OCI-LY3 (cell line): ENCODE data around the gene ST6GALNAC2.

Experiments used
- H2AFZ ChIP-seq: fragments of 200-600, 300-600 bp; shearing (Covaris generic); 2 replicates; pipeline ENCODE4 v1.6.0; 2014; ENCODE audit warnings: antibody characterized with exemption, low read depth, low read length
- H3K27ac ChIP-seq: fragments of 200-600, 300-600 bp; sonication (generic); 2 replicates; pipeline ENCODE4 v1.5.1; 2014; ENCODE audit warnings: mild to moderate bottlenecking, low read length, moderate library complexity, mixed read lengths
- H3K27me3 ChIP-seq: fragments of 200-600, 300-600 bp; sonication (generic); 2 replicates; pipeline ENCODE4 v1.6.1; 2014; ENCODE audit warnings: low read depth, low read length, mixed read lengths
- H3K36me3 ChIP-seq: fragments of 200-600, 300-600 bp; sonication (generic); replicated peaks from 2 replicates; pipeline ENCODE3; 2014; ENCODE audit warnings: low read depth, low read length, mixed read lengths
- H3K4me1 ChIP-seq: fragments of 300-600, 200-600 bp; sonication (generic); 2 replicates; pipeline ENCODE4 v1.6.1; 2014; ENCODE audit warnings: low read length, mixed read lengths
- H3K4me2 ChIP-seq: fragments of 200-600, 300-600 bp; sonication (generic); 2 replicates; pipeline ENCODE4 v1.6.1; 2014; ENCODE audit warnings: low read length, mixed read lengths
- H3K4me3 ChIP-seq: fragments of 300-600, 200-600 bp; sonication (generic); 2 replicates; pipeline ENCODE4 v1.5.1; 2014; ENCODE audit warnings: antibody characterized with exemption, mild to moderate bottlenecking, low read length, moderate library complexity
- H3K79me2 ChIP-seq: fragments of 300-600, 200-600 bp; shearing (Covaris generic); 2 replicates; pipeline ENCODE4 v1.6.1; 2014; ENCODE audit warnings: mild to moderate bottlenecking, low read length, mixed read lengths
- H3K9ac ChIP-seq: fragments of 300-600, 200-600 bp; shearing (Covaris generic); 2 replicates; pipeline ENCODE4 v1.6.0; 2014; ENCODE audit warnings: mild to moderate bottlenecking, low read length, moderate library complexity
- H3K9me3 ChIP-seq: fragments of 200-600, 300-600 bp; shearing (Covaris generic); 2 replicates; pipeline ENCODE4 v1.6.1; 2014; ENCODE audit warnings: low read length, mixed read lengths; ENCODE audit not compliant: insufficient read depth
- H4K20me1 ChIP-seq: fragments of 200-600, 300-600 bp; sonication (generic); 2 replicates; pipeline ENCODE4 v1.6.1; 2016; ENCODE audit warnings: low read length, mixed read lengths; ENCODE audit not compliant: insufficient read depth
- EZH2phosphoT487 ChIP-seq: fragments of 200-600 bp; shearing (Covaris generic); IDR thresholded peaks from 2 replicates; pipeline ENCODE4 v1.6.1; 2018; ENCODE audit warnings: antibody characterized with exemption, mixed run types, low read depth
- TF ChIP-seq, protein P1 (sequence below): fragments of 200-600, 300-600 bp; sonication (generic); IDR thresholded peaks from 2 replicates; pipeline ENCODE4 v1.5.1; 2014; ENCODE audit warnings: antibody characterized with exemption, low read length, low read depth

ST6GALNAC2 gene

GRCh38 chr17:76576189-76576588 is 9.5 kb downstream of the ST6GALNAC2 start:
- peaks cover 22% of the 10 kb centered on the region for H3K4me1 ChIP-seq
- no peaks in the 10 kb centered on the region for H4K20me1 ChIP-seq
- no peak overlapping the region for H3K27ac ChIP-seq
- no peak overlapping the region for H2AFZ ChIP-seq
- H3K4me2 ChIP-seq = no peak overlapping the region
- no peak overlapping the region for H3K9ac ChIP-seq
- no peaks in the 10 kb centered on the region for H3K27me3 ChIP-seq
- H3K36me3 ChIP-seq = no peaks in the 10 kb centered on the region
- TF ChIP-seq, protein P1, sequence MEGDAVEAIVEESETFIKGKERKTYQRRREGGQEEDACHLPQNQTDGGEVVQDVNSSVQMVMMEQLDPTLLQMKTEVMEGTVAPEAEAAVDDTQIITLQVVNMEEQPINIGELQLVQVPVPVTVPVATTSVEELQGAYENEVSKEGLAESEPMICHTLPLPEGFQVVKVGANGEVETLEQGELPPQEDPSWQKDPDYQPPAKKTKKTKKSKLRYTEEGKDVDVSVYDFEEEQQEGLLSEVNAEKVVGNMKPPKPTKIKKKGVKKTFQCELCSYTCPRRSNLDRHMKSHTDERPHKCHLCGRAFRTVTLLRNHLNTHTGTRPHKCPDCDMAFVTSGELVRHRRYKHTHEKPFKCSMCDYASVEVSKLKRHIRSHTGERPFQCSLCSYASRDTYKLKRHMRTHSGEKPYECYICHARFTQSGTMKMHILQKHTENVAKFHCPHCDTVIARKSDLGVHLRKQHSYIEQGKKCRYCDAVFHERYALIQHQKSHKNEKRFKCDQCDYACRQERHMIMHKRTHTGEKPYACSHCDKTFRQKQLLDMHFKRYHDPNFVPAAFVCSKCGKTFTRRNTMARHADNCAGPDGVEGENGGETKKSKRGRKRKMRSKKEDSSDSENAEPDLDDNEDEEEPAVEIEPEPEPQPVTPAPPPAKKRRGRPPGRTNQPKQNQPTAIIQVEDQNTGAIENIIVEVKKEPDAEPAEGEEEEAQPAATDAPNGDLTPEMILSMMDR = no peak
- TF ChIP-seq EZH2phosphoT487 = no peak
- no peaks in the 10 kb centered on the region for H3K9me3 ChIP-seq
- no peaks in the 10 kb centered on the region for H3K79me2 ChIP-seq
- H3K4me3 ChIP-seq = no peak overlapping the region

DNA sequence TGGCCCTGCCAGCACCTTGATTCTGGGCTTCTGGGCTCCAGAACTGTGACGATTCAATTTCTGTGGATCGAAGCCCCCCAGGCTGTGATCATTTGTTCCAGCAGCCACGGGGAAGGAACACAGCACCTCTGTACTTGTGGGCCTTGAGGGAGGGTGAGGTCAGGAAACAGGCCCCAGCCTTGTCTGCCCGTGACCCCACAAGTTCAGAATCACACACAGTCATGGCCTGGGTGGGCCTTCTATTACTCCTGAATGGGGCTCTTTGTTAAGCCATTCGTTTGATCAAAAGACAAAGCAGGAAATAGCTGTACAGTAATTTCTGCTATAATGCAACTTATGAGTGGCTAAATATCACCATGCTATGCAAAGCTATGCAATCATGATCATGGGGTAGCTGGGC is 10.1 kb downstream of the ST6GALNAC2 start:
- H4K20me1 ChIP-seq = no peaks in the 10 kb centered on the region
- no peak for TF ChIP-seq EZH2phosphoT487
- TF ChIP-seq, protein P1 = no peak
- no peaks in the 10 kb centered on the region for H3K27me3 ChIP-seq
- H3K36me3 ChIP-seq = no peaks in the 10 kb centered on the region
- no peak overlapping the region for H3K4me2 ChIP-seq
- H3K9ac ChIP-seq = no peak overlapping the region
- H3K79me2 ChIP-seq = no peaks in the 10 kb centered on the region
- H3K4me1 ChIP-seq = peaks cover 16% of the 10 kb centered on the region
- H3K27ac ChIP-seq = no peak overlapping the region
- H3K9me3 ChIP-seq = no peaks in the 10 kb centered on the region
- H3K4me3 ChIP-seq = no peak overlapping the region
- H2AFZ ChIP-seq = no peak overlapping the region

DNA sequence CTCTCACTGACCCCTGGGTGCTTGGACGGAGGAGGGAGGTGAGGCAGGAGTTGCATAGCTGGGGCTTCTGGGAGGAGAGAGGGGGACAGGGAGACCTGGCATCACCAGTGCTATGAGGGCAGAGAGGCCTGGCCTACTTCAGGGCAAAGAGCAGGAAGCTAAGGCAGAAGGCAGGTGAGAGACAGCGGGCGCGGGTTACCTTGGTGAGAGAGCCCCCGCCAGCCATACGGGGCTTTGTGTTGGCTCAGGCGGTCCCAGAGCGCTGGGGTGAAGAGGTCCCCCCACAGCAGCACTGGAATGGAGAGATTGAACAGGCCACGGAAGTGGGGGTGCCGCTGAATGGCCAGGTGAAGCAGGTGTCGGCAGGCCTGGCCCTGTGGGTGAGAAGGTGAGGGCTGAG is 11.5 kb downstream of the ST6GALNAC2 start:
- Histone ChIP-seq H3K27ac (no peak overlapping the region), H3K9me3 (no peaks in the 10 kb centered on the region), H3K27me3 (no peaks in the 10 kb centered on the region), H3K4me1 (peaks cover 3% of the 10 kb centered on the region), H3K4me2 (no peak overlapping the region), H3K36me3 (no peaks in the 10 kb centered on the region), H3K79me2 (no peaks in the 10 kb centered on the region), H2AFZ (no peak overlapping the region), H3K9ac (no peak overlapping the region), H4K20me1 (no peaks in the 10 kb centered on the region), H3K4me3 (no peak overlapping the region)
- TF ChIP-seq, protein P1 = no peak
- no peak for TF ChIP-seq EZH2phosphoT487

GRCh38 chr17:76573096-76573495 is 12.6 kb downstream of the ST6GALNAC2 start:
- Histone ChIP-seq H3K27me3 (no peaks in the 10 kb centered on the region), H3K9ac (no peak overlapping the region), H3K36me3 (no peaks in the 10 kb centered on the region), H3K4me3 (no peak overlapping the region), H2AFZ (no peak overlapping the region), H3K27ac (no peak overlapping the region), H3K4me1 (no peaks in the 10 kb centered on the region), H3K9me3 (no peaks in the 10 kb centered on the region), H3K4me2 (no peak overlapping the region), H3K79me2 (no peaks in the 10 kb centered on the region), H4K20me1 (no peaks in the 10 kb centered on the region)
- TF ChIP-seq EZH2phosphoT487 = no peak
- TF ChIP-seq, protein P1 = no peak
